ENCODE data around the gene GNL2.

DNA sequence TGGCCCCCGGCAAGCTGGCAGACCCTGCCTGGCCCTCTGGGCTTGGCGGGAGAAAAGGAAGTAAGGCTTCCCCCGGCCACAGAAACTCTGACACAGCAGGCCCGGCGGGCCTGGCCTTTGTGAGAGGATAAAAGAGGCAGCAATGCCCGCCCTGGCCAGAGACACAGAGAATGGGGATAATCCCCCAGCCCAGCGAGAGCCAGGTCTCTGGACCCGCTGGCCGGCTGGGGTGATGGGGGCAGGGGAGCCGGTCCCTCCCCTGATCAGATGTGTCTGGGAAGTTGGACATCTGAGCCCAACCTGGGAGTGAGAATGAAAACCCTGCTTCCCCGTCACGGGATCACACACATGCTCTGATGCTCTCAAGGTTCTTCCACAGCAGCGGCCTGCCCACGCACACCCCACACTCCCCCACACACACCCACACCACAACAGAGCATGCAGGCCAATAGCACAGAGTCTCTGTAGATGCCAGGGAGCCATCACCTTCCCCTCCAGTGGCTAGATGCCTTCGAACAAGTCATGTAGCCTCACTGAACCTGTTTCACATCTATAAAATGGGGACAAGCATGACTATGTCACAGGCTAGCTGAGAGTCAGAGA is 34.8 kb upstream of the GNL2 start:
- TF ChIP-seq, protein P1, sequence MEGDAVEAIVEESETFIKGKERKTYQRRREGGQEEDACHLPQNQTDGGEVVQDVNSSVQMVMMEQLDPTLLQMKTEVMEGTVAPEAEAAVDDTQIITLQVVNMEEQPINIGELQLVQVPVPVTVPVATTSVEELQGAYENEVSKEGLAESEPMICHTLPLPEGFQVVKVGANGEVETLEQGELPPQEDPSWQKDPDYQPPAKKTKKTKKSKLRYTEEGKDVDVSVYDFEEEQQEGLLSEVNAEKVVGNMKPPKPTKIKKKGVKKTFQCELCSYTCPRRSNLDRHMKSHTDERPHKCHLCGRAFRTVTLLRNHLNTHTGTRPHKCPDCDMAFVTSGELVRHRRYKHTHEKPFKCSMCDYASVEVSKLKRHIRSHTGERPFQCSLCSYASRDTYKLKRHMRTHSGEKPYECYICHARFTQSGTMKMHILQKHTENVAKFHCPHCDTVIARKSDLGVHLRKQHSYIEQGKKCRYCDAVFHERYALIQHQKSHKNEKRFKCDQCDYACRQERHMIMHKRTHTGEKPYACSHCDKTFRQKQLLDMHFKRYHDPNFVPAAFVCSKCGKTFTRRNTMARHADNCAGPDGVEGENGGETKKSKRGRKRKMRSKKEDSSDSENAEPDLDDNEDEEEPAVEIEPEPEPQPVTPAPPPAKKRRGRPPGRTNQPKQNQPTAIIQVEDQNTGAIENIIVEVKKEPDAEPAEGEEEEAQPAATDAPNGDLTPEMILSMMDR (IDR thresholded peaks at IDR 0.05; ENCODE audit: low read length): no peak
- no peak for TF ChIP-seq EZH2 (IDR thresholded peaks at IDR 0.05; ENCODE audit: borderline replicate concordance, low read length)
